HEK293T (cell line): ENCODE measurements around the gene BMP2K.

Experiments used
- BHLHE40 ChIP-seq: fragments of 450-650 bp; IDR thresholded peaks from 2 replicates; pipeline ENCODE4 v1.6.1; 2016; ENCODE audit warnings: mild to moderate bottlenecking, moderate library complexity, borderline replicate concordance
- FOXK2 ChIP-seq: fragments of 450-650 bp; IDR thresholded peaks from 2 replicates; pipeline ENCODE4 v1.6.1; 2016; ENCODE audit warnings: mild to moderate bottlenecking
- FOXM1 ChIP-seq: fragments of 450-650 bp; IDR thresholded peaks from 2 replicates; pipeline ENCODE4 v1.6.1; 2017; ENCODE audit warnings: mild to moderate bottlenecking, borderline replicate concordance
- L3MBTL2 ChIP-seq: fragments of 450-650 bp; conservative IDR thresholded peaks from 2 replicates; pipeline ENCODE4 v1.6.1; 2016; ENCODE audit warnings: mild to moderate bottlenecking
- NFRKB ChIP-seq: fragments of 450-650 bp; IDR thresholded peaks from 2 replicates; pipeline ENCODE4 v1.6.1; 2016; ENCODE audit warnings: mild to moderate bottlenecking, moderate library complexity
- SP1 ChIP-seq: fragments of 450-650 bp; IDR thresholded peaks from 2 replicates; pipeline ENCODE4 v1.6.1; 2017
- ZNF384 ChIP-seq: fragments of 450-650 bp; IDR thresholded peaks from 2 replicates; pipeline ENCODE4 v1.6.1; 2016

GRCh38 chr4:78753091-78753490, 23.1 kb upstream of the BMP2K start:
- no peak for TF ChIP-seq FOXK2
- TF ChIP-seq BHLHE40: no peak
- TF ChIP-seq SP1: no peak
- TF ChIP-seq ZNF384: no peak
- TF ChIP-seq L3MBTL2: no peak
- no peak for TF ChIP-seq NFRKB
- TF ChIP-seq FOXM1: no peak
